Measurements from ENCODE around the gene ERP29.

GRCh38 chr12:112007945-112008344 is 5.3 kb upstream of the ERP29 start:
- TF ChIP-seq EZH2 (IDR thresholded peaks at IDR 0.05; ENCODE audit: low read length, unreplicated experiment) = no peak
- TF ChIP-seq EZH2phosphoT487 (IDR thresholded peaks at IDR 0.05; ENCODE audit: borderline replicate concordance, low read length) = no peak

Data from PC-3 (cell line).